K562 (cell line): ENCODE measurements around the gene CLN5. TPM values are rescaled to one million over a fixed set of nuclear protein-coding genes. Genes with fewer than 3 reads are reported as not detected.

Experiments used
- BHLHE40 ChIP-seq: IDR thresholded peaks from 2 replicates; pipeline ENCODE4 v1.6.1; 2011; ENCODE audit warnings: low read length, improper control_type of control experiment
- BRF1 ChIP-seq: IDR thresholded peaks from 3 replicates; pipeline ENCODE4 v1.6.1; 2011; ENCODE audit warnings: borderline replicate concordance, mild to moderate bottlenecking; ENCODE audit not compliant: insufficient read length; ENCODE audit errors: extremely low read depth
- CHD1 ChIP-seq: fragments of 200-600 bp; sonication (generic); IDR thresholded peaks from one replicate; pipeline ENCODE4 v1.6.1; 2012; ENCODE audit warnings: mild to moderate bottlenecking, moderate library complexity, low read length, inconsistent platforms
- COPS2 ChIP-seq: fragments of 450-650 bp; conservative IDR thresholded peaks from 2 replicates; pipeline ENCODE4 v1.6.1; 2016; ENCODE audit warnings: mild to moderate bottlenecking, moderate library complexity
- DPF2 ChIP-seq: fragments of 450-650 bp; IDR thresholded peaks from 2 replicates; pipeline ENCODE4 v1.6.1; 2016
- EZH2 ChIP-seq: IDR thresholded peaks from 2 replicates; pipeline ENCODE4 v1.6.1; 2012; ENCODE audit warnings: low read depth, mild to moderate bottlenecking, inconsistent platforms, low read length, borderline replicate concordance
- FIP1L1 ChIP-seq: fragments of 200-400 bp; formaldehyde crosslinking; IDR thresholded peaks from 2 replicates; pipeline ENCODE4 v1.6.1; 2018; ENCODE audit warnings: mild to moderate bottlenecking, low read depth, low read length; ENCODE audit not compliant: poor library complexity, severe bottlenecking
- MAX ChIP-seq: sonication (generic); formaldehyde crosslinking; IDR thresholded peaks from 2 replicates; pipeline ENCODE4 v1.9.0; 2022; ENCODE audit warnings: mild to moderate bottlenecking, missing genetic modification reagents
- MBD2 ChIP-seq: sonication (generic); IDR thresholded peaks from 2 replicates; pipeline ENCODE4 v1.6.1; 2016; ENCODE audit warnings: low read depth, borderline replicate concordance
- NFYB ChIP-seq: IDR thresholded peaks from 2 replicates; pipeline ENCODE4 v1.6.1; 2011; ENCODE audit warnings: mild to moderate bottlenecking, moderate library complexity; ENCODE audit not compliant: insufficient read length; ENCODE audit errors: extremely low read depth
- NR3C1 ChIP-seq: sonication (generic); formaldehyde crosslinking; IDR thresholded peaks from 2 replicates; pipeline ENCODE4 v1.8.1; 2022; ENCODE audit warnings: missing genetic modification reagents
- RBM34 ChIP-seq: fragments of 200-400 bp; formaldehyde crosslinking; IDR thresholded peaks from 2 replicates; pipeline ENCODE4 v1.6.1; 2018; ENCODE audit warnings: low read length, borderline replicate concordance; ENCODE audit not compliant: insufficient read depth
- SREBF1 ChIP-seq: fragments of 150-350 bp; IDR thresholded peaks from 2 replicates; pipeline ENCODE4 v1.6.1; 2014; ENCODE audit warnings: antibody characterized with exemption, low read depth, low read length, borderline replicate concordance
- SRF ChIP-seq, 2 experiments: fragments of 250-450, 450-650 bp in 1 of 2; sonication (Bioruptor Pico) in 1 of 2; sonication (generic) in 1 of 2; formaldehyde crosslinking; IDR thresholded peaks; 2 replicates each; pipeline versions ENCODE4 v1.5.0 to v1.5.1; 2020 to 2022; ENCODE audit warnings: mild to moderate bottlenecking in 1 of 2, missing genetic modification reagents in 1 of 2
- SUPT5H ChIP-seq: fragments of 450-650 bp; IDR thresholded peaks from 2 replicates; pipeline ENCODE4 v1.6.1; 2016
- TCFL5 ChIP-seq: fragments of 250-450 bp; sonication (Bioruptor Pico); conservative IDR thresholded peaks from 2 replicates; pipeline ENCODE4 v1.6.1; 2021; ENCODE audit warnings: mild to moderate bottlenecking, moderate library complexity, matching md5 sums
- ZC3H11A ChIP-seq: IDR thresholded peaks from 2 replicates; pipeline ENCODE4 v1.6.1; 2012; ENCODE audit warnings: low read depth, low read length, improper control_type of control experiment
- ZZZ3 ChIP-seq: fragments of 450-650 bp; IDR thresholded peaks from 2 replicates; pipeline ENCODE4 v1.6.1; 2016; ENCODE audit warnings: antibody characterized with exemption, mild to moderate bottlenecking, moderate library complexity
- polyA plus RNA-seq, 8 experiments: library from polyadenylated mRNA; depleted of rRNA in 4 of 8; stranded (reverse) in 5 of 8; unstranded in 3 of 8; fragments of >200 nt; fragmentation: Nextera tagmentation in 2 of 8; fragmentation: Illumina TruSeq in 1 of 8; extraction: Ambion mirVana in 2 of 8; extraction: Trizol in 1 of 8; gene quantifications; 2 replicates each; pipeline versions ENCODE4 v1.2.1 to v1.2.3, GENCODE V29; 2011 to 2014; ENCODE audit warnings: inconsistent platforms in 1 of 8, missing spikeins in 1 of 8
- total RNA-seq, 7 experiments: library from RNA; depleted of rRNA in 6 of 7; stranded (reverse); fragments of >200 nt in 6 of 7; fragmentation: Illumina TruSeq in 2 of 7; extraction: Trizol in 2 of 7; gene quantifications; 2 replicates each; pipeline versions ENCODE4 v1.2.1 to v1.2.3, GENCODE V29; 2011 to 2021; ENCODE audit warnings: low replicate concordance in 1 of 7
- TF ChIP-seq, protein P1 (sequence below): sonication (generic); formaldehyde crosslinking; IDR thresholded peaks from 2 replicates; pipeline ENCODE4 v1.8.0; 2022; ENCODE audit warnings: mild to moderate bottlenecking, missing genetic modification reagents
- TF ChIP-seq, protein P2 (sequence below): sonication (generic); formaldehyde crosslinking; IDR thresholded peaks from 2 replicates; pipeline ENCODE4 v1.8.0; 2022; ENCODE audit warnings: mild to moderate bottlenecking, missing genetic modification reagents
- TF ChIP-seq, protein P3 (sequence below): fragments of 450-650 bp; IDR thresholded peaks from 2 replicates; pipeline ENCODE4 v1.6.1; 2017; ENCODE audit warnings: antibody characterized with exemption

Gene CLN5
- total and polyA plus RNA-seq, 9 of the 15 experiments (the other 6 are each of a cell fraction or from before 2014, with no cell fraction given): 4.6 to 11.5 (median 7.2) TPM

DNA sequence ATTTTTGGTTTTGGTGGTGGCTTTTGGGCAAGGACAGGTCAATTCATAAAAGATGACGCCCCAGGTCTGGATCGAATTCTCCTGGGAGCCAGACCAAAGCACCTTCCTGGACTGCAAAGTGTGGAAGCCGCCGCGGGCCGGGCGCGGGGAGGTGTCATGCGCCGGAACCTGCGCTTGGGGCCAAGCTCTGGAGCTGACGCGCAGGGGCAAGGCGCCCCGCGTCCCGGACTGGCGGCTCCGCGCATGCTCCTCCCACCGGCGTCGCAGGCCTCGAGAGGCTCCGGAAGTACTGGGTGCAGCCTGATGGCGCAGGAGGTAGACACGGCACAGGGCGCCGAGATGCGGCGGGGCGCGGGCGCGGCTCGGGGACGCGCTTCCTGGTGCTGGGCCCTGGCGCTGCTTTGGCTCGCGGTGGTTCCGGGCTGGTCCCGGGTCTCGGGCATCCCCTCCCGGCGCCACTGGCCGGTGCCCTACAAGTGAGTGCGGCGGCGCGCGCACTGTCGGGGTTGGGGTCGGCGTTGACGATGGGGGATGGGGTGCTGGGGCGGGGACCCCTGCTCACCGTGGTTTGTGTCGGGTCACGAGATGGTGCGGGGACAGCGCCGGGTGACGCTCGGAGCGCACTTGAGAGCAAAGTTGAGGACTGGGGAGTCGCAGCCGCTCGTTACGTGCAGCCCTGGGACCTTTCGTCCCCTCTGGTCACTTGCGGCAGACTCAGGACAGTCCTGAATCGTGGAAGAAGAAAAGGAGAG is at the start of gene CLN5 (continued):
- TF ChIP-seq NR3C1 (CRISPR knock-in tag) (no peak), SRF (CRISPR knock-in tag; IDR thresholded peaks at IDR 0.05) (no peak; a peak in 1 of 4 replicates), ZC3H11A (no peak), DPF2 (no peak), FIP1L1 (no peak), RBM34 (no peak), NFYB (no peak), MBD2 (peak; percentile 60; the same call in 1 of the 2 replicates), SREBF1 (no peak), TCFL5 (CRISPR knock-in tag) (no peak), CHD1 (peak; percentile 30), ZZZ3 (no peak), BHLHE40 (peak; percentile 21; the same call in 1 of the 2 replicates), BRF1 (no peak), MAX (CRISPR knock-in tag) (peak; percentile 75), COPS2 (no peak), EZH2 (no peak), SUPT5H (peak; percentile 81)
- TF ChIP-seq, protein P1, sequence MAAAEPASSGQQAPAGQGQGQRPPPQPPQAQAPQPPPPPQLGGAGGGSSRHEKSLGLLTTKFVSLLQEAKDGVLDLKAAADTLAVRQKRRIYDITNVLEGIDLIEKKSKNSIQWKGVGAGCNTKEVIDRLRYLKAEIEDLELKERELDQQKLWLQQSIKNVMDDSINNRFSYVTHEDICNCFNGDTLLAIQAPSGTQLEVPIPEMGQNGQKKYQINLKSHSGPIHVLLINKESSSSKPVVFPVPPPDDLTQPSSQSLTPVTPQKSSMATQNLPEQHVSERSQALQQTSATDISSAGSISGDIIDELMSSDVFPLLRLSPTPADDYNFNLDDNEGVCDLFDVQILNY: no peak
- TF ChIP-seq, protein P2, sequence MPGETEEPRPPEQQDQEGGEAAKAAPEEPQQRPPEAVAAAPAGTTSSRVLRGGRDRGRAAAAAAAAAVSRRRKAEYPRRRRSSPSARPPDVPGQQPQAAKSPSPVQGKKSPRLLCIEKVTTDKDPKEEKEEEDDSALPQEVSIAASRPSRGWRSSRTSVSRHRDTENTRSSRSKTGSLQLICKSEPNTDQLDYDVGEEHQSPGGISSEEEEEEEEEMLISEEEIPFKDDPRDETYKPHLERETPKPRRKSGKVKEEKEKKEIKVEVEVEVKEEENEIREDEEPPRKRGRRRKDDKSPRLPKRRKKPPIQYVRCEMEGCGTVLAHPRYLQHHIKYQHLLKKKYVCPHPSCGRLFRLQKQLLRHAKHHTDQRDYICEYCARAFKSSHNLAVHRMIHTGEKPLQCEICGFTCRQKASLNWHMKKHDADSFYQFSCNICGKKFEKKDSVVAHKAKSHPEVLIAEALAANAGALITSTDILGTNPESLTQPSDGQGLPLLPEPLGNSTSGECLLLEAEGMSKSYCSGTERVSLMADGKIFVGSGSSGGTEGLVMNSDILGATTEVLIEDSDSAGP: no peak
- TF ChIP-seq, protein P3, sequence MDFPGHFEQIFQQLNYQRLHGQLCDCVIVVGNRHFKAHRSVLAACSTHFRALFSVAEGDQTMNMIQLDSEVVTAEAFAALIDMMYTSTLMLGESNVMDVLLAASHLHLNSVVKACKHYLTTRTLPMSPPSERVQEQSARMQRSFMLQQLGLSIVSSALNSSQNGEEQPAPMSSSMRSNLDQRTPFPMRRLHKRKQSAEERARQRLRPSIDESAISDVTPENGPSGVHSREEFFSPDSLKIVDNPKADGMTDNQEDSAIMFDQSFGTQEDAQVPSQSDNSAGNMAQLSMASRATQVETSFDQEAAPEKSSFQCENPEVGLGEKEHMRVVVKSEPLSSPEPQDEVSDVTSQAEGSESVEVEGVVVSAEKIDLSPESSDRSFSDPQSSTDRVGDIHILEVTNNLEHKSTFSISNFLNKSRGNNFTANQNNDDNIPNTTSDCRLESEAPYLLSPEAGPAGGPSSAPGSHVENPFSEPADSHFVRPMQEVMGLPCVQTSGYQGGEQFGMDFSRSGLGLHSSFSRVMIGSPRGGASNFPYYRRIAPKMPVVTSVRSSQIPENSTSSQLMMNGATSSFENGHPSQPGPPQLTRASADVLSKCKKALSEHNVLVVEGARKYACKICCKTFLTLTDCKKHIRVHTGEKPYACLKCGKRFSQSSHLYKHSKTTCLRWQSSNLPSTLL: no peak
